Neural progenitor cell (in vitro differentiated cells): ENCODE results near the gene SH3BGRL3.

Experiments
- EZH2 ChIP-seq: fragments of 200-600 bp; sonication (generic); IDR thresholded peaks from 2 replicates; pipeline ENCODE4 v1.6.1; 2017; ENCODE audit warnings: antibody characterized with exemption, mild to moderate bottlenecking, moderate library complexity
- EZH2phosphoT487 ChIP-seq: fragments of 200-600 bp; sonication (generic); IDR thresholded peaks from 2 replicates; pipeline ENCODE4 v1.6.1; 2017; ENCODE audit warnings: antibody characterized with exemption
- TF ChIP-seq, protein P1 (sequence below): fragments of 200-600 bp; sonication (generic); IDR thresholded peaks from 2 replicates; pipeline ENCODE4 v1.5.1; 2017; ENCODE audit warnings: antibody characterized with exemption, mild to moderate bottlenecking

GRCh38 chr1:26279456-26280332 is at the start of gene SH3BGRL3:
- TF ChIP-seq, protein P1, sequence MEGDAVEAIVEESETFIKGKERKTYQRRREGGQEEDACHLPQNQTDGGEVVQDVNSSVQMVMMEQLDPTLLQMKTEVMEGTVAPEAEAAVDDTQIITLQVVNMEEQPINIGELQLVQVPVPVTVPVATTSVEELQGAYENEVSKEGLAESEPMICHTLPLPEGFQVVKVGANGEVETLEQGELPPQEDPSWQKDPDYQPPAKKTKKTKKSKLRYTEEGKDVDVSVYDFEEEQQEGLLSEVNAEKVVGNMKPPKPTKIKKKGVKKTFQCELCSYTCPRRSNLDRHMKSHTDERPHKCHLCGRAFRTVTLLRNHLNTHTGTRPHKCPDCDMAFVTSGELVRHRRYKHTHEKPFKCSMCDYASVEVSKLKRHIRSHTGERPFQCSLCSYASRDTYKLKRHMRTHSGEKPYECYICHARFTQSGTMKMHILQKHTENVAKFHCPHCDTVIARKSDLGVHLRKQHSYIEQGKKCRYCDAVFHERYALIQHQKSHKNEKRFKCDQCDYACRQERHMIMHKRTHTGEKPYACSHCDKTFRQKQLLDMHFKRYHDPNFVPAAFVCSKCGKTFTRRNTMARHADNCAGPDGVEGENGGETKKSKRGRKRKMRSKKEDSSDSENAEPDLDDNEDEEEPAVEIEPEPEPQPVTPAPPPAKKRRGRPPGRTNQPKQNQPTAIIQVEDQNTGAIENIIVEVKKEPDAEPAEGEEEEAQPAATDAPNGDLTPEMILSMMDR: peak; percentile 57
- TF ChIP-seq EZH2phosphoT487 (no peak), EZH2 (no peak)
